Transverse colon (tissue), 4 donors: Measurements from ENCODE around the gene MIDN.

Source experiments
- EP300 ChIP-seq: sonication (generic); formaldehyde crosslinking; IDR thresholded peaks from one replicate; pipeline ENCODE4 v1.6.1; 2017; ENCODE audit warnings: antibody characterized with exemption, low read depth
- POLR2A ChIP-seq: fragments of 450-650 bp; IDR thresholded peaks from one replicate; pipeline ENCODE4 v1.6.1; 2016; ENCODE audit warnings: antibody characterized with exemption, mild to moderate bottlenecking, moderate library complexity
- POLR2AphosphoS5 ChIP-seq, 3 donors: sonication (generic); formaldehyde crosslinking; IDR thresholded peaks; one replicate each; pipeline ENCODE4 v1.6.1; 2016; ENCODE audit warnings: antibody characterized with exemption in 3 of 3
- TF ChIP-seq, protein P1 (sequence below), 5 experiments: fragments of 200-600 bp in 3 of 5; fragments of 450-650 bp in 2 of 5; sonication (generic) in 3 of 5; IDR thresholded peaks; 1 replicate in 2 of 5; 2 replicates in 3 of 5; pipeline ENCODE4 v1.5.1; 2016 to 2017; ENCODE audit warnings: antibody characterized with exemption in 5 of 5, inconsistent platforms in 3 of 5, mild to moderate bottlenecking in 2 of 5, moderate library complexity in 1 of 5

- TF ChIP-seq, protein P1, sequence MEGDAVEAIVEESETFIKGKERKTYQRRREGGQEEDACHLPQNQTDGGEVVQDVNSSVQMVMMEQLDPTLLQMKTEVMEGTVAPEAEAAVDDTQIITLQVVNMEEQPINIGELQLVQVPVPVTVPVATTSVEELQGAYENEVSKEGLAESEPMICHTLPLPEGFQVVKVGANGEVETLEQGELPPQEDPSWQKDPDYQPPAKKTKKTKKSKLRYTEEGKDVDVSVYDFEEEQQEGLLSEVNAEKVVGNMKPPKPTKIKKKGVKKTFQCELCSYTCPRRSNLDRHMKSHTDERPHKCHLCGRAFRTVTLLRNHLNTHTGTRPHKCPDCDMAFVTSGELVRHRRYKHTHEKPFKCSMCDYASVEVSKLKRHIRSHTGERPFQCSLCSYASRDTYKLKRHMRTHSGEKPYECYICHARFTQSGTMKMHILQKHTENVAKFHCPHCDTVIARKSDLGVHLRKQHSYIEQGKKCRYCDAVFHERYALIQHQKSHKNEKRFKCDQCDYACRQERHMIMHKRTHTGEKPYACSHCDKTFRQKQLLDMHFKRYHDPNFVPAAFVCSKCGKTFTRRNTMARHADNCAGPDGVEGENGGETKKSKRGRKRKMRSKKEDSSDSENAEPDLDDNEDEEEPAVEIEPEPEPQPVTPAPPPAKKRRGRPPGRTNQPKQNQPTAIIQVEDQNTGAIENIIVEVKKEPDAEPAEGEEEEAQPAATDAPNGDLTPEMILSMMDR (IDR thresholded peaks at IDR 0.05), result peak in 1 of 5 experiments; percentile 10
- TF ChIP-seq POLR2AphosphoS5 (IDR thresholded peaks at IDR 0.05) (peak in 2 of 3 donors; percentile 47 to 53), POLR2A (peak; percentile 36), EP300 (no peak)
Observed at GRCh38 chr19:1266129-1266915, 17.9 kb downstream of the MIDN start.
